Osteoblast (primary cell): ENCODE results near the gene PCCA. TPM values are rescaled to one million over a fixed set of nuclear protein-coding genes. Genes with fewer than 3 reads are reported as not detected.

ENCODE experiments used
- DNase-seq: peaks from one replicate; pipeline ENCODE4 v3.0.0; 2011; ENCODE audit warnings: low spot score, mixed read lengths; ENCODE audit not compliant: insufficient read length; ENCODE audit errors: missing footprints
- H2AFZ ChIP-seq: 2 replicates; pipeline ENCODE4 v1.6.0; 2011; ENCODE audit warnings: mild to moderate bottlenecking, low read length
- H3K27ac ChIP-seq: 2 replicates; pipeline ENCODE4 v1.5.1; 2011; ENCODE audit warnings: mild to moderate bottlenecking, low read depth, low read length, moderate library complexity
- H3K27me3 ChIP-seq: 2 replicates; pipeline ENCODE4 v1.6.0; 2012; ENCODE audit warnings: mild to moderate bottlenecking, control low read depth, inconsistent platforms, low read length, moderate library complexity; ENCODE audit not compliant: insufficient read depth
- H3K36me3 ChIP-seq: 2 replicates; pipeline ENCODE4 v1.5.1; 2011; ENCODE audit warnings: mild to moderate bottlenecking, low read length, control low read depth, moderate library complexity; ENCODE audit not compliant: insufficient read depth
- H3K4me1 ChIP-seq: 2 replicates; pipeline ENCODE4 v1.5.1; 2011; ENCODE audit warnings: mild to moderate bottlenecking, low read length, control low read depth, moderate library complexity; ENCODE audit not compliant: insufficient read depth
- H3K4me2 ChIP-seq: 2 replicates; pipeline ENCODE4 v1.6.0; 2011; ENCODE audit warnings: mild to moderate bottlenecking, low read length; ENCODE audit not compliant: insufficient read depth
- H3K4me3 ChIP-seq: fragments of 200-600 bp; sonication (generic); 3 replicates; pipeline ENCODE4 v1.5.1; 2012; ENCODE audit warnings: mild to moderate bottlenecking, low read length, inconsistent platforms; ENCODE audit not compliant: insufficient read depth
- H3K79me2 ChIP-seq: 2 replicates; pipeline ENCODE4 v1.6.0; 2012; ENCODE audit warnings: mild to moderate bottlenecking, low read length, control low read depth, inconsistent platforms; ENCODE audit not compliant: insufficient read depth
- H3K9me3 ChIP-seq: 2 replicates; pipeline ENCODE4 v1.5.1; 2011; ENCODE audit warnings: low read depth, low read length, control low read depth
- H4K20me1 ChIP-seq: 2 replicates; pipeline ENCODE4 v1.6.0; 2012; ENCODE audit warnings: mild to moderate bottlenecking, low read length, control low read depth; ENCODE audit not compliant: insufficient read depth
- total RNA-seq: library from RNA; depleted of rRNA; stranded (reverse); fragments of >200 nt; gene quantifications from 2 replicates; pipeline ENCODE4 v1.2.3, GENCODE V29; 2012
- TF ChIP-seq, protein P1 (sequence below): IDR thresholded peaks from 2 replicates; pipeline ENCODE4 v1.5.1; 2011; ENCODE audit warnings: mild to moderate bottlenecking, low read depth, low read length, moderate library complexity; ENCODE audit errors: extremely low read depth

PCCA gene
- total RNA-seq, 1 donor = 40.5 TPM

DNA sequence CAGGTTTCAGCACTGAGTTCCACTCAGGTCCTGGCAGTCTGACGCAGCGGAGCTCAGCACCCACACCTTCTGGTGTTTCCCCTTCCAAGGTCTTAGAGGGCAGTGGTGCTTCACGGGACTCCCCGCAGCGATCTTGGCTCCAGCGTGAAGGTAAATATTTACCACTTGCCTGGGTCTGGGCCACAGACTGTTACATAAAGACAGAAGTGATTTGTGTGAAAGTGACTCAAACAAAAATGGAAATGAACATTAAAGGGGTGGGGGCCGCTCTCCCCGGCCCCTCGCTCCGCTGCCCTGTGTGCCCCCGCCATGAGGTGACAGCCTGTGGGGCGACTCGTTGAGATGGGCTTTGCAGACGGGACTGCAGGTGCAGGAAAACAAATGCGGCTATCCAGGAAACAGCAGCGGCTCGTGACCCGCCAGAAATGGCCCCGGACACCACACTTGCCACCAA lies 444.7 kb downstream of the PCCA start:
- Histone ChIP-seq H3K4me1 (peaks cover 5% of the 10 kb centered on the region), H3K4me3 (no peak overlapping the region), H2AFZ (no peak overlapping the region), H3K79me2 (no peaks in the 10 kb centered on the region), H3K9me3 (no peaks in the 10 kb centered on the region), H3K27me3 (no peaks in the 10 kb centered on the region), H4K20me1 (peaks cover 2% of the 10 kb centered on the region), H3K36me3 (peaks cover 6% of the 10 kb centered on the region), H3K27ac (no peak overlapping the region), H3K4me2 (no peak overlapping the region)
- peak; percentile 66 for DNase-seq
- TF ChIP-seq, protein P1, sequence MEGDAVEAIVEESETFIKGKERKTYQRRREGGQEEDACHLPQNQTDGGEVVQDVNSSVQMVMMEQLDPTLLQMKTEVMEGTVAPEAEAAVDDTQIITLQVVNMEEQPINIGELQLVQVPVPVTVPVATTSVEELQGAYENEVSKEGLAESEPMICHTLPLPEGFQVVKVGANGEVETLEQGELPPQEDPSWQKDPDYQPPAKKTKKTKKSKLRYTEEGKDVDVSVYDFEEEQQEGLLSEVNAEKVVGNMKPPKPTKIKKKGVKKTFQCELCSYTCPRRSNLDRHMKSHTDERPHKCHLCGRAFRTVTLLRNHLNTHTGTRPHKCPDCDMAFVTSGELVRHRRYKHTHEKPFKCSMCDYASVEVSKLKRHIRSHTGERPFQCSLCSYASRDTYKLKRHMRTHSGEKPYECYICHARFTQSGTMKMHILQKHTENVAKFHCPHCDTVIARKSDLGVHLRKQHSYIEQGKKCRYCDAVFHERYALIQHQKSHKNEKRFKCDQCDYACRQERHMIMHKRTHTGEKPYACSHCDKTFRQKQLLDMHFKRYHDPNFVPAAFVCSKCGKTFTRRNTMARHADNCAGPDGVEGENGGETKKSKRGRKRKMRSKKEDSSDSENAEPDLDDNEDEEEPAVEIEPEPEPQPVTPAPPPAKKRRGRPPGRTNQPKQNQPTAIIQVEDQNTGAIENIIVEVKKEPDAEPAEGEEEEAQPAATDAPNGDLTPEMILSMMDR = no peak

DNA sequence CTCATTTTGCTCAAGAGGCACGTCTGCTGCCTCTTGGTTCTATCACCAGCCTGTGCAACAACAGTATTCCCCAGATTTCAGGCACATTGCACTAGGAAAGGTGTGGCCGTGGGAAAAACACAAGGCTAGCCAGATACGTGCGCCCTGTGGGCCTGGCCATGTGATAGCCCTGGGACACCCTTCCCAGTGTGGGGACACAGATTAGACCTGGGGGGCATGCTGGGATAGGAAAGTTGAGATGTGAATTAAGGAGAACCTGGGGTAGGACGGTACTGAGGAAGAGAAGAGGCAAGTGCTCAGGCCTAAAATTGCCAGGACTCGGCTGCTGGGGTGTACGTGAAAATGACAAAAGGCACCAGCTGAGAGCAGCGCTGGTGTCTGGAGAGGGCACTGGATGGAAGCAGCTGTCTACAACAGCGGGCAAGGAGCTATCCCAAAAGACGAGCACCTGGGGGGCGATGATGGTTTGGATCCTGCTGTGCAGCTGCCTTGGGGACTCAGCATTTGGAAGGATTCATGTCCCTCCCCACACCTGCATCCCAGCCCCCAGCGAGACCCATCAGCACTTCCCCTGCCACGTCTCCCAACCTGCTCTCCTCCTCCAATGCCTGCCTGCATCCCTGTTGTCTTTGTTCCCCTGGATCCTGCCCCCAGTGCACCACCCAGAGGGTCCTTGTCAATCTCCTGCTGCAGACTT lies 445.4 kb downstream of the PCCA start:
- Histone ChIP-seq H3K4me1 (peaks cover 5% of the 10 kb centered on the region), H3K79me2 (no peaks in the 10 kb centered on the region), H3K4me2 (no peak overlapping the region), H3K27me3 (no peaks in the 10 kb centered on the region), H3K9me3 (no peaks in the 10 kb centered on the region), H3K4me3 (no peak overlapping the region), H3K36me3 (peaks cover 6% of the 10 kb centered on the region), H2AFZ (no peak overlapping the region), H4K20me1 (peaks cover 2% of the 10 kb centered on the region), H3K27ac (no peak overlapping the region)
- DNase-seq = peak; percentile 77
- TF ChIP-seq, protein P1 = no peak

DNA sequence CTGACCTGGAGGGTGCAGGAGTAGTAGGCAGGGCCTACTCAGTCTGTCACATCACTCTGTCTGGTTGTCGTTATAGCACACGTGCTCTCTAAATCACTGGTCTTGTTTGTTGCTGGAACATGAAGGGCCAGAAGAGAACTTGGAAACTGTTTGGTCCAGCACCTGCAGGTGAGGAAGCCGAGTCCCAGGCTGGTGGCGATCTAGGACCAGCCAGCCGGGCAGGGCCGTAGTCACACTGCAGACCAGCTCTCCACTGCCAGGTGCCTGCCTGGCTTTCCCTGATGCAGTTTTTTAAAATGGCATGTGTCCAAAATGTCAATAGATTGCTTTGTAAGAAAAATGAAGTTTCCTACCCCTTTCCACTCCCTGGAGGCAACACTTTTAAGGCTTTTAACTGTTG lies 446.0 kb downstream of the PCCA start:
- Histone ChIP-seq H3K36me3 (peaks cover 6% of the 10 kb centered on the region), H3K27me3 (no peaks in the 10 kb centered on the region), H3K4me2 (peak overlapping the region; percentile 32), H4K20me1 (peaks cover 2% of the 10 kb centered on the region), H3K9me3 (no peaks in the 10 kb centered on the region), H3K4me1 (peaks cover 5% of the 10 kb centered on the region), H3K79me2 (no peaks in the 10 kb centered on the region), H3K4me3 (no peak overlapping the region), H2AFZ (no peak overlapping the region), H3K27ac (no peak overlapping the region)
- TF ChIP-seq, protein P1 = no peak
- DNase-seq = no peak

DNA sequence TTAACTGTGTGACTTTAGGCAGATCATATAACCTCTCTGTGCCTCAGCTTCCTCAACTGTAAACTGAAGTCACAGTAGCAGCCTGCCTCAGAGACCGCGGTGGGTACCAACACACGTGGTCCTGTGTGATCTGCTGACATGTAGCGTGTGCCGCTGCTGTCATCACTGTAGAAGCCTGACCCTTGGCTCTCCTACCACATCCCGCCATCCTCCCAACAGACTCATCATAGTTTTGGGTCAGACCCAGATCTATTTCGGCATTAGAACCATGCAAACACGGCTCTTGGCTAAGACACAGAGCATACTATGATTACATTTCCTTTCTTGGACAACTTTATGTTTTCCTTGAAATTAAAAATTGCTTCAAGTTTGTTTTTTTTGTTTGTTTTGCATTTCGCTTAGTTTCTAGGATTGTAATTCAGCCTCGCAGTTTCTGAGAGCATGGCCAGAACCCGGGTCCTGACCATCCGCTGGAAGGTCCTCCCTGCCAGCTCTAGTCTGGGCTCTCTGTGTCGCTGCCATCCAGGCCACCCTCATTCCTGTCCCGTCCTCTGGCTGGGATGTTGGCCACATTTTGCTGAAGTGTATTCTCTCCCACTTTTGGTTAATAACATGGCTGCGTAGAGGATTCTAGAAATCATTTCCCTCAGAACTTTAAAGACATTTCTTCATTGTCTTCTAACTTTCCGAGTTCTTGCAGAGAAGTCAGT lies 446.7 kb downstream of the PCCA start:
- Histone ChIP-seq H3K4me1 (peaks cover 5% of the 10 kb centered on the region), H3K9me3 (no peaks in the 10 kb centered on the region), H3K79me2 (no peaks in the 10 kb centered on the region), H3K4me2 (peak overlapping the region; percentile 32), H3K4me3 (no peak overlapping the region), H3K27ac (no peak overlapping the region), H2AFZ (no peak overlapping the region), H3K27me3 (no peaks in the 10 kb centered on the region), H4K20me1 (peaks cover 2% of the 10 kb centered on the region), H3K36me3 (peaks cover 6% of the 10 kb centered on the region)
- TF ChIP-seq, protein P1 = no peak
- DNase-seq = peak; percentile 93
